ENCODE measurements around the gene SMIM44.

Gene SMIM44

GRCh38 chr19:3519126-3519525, 35.9 kb upstream of the SMIM44 start:
- Histone ChIP-seq H3K4me3 (ENCODE audit: low read depth in 1 of 2, low read length in 1 of 2) (no peak overlapping the region), H3K27me3 (no peaks in the 10 kb centered on the region), H3K4me1 (ENCODE audit: control insufficient read depth in 1 of 2, insufficient read depth in 1 of 2, low read depth in 1 of 2, low read length in 1 of 2) (no peaks in the 10 kb centered on the region), H3K9me3 (no peaks in the 10 kb centered on the region), H3K36me3 (peaks cover 66% of the 10 kb centered on the region), H3K27ac (no peak overlapping the region)
- no peak for TF ChIP-seq CTCF (IDR thresholded peaks at IDR 0.05)

- TF ChIP-seq CTCF (IDR thresholded peaks at IDR 0.05): no peak
- Histone ChIP-seq H3K4me1 (ENCODE audit: control insufficient read depth in 1 of 2, insufficient read depth in 1 of 2, low read depth in 1 of 2, low read length in 1 of 2) (no peaks in the 10 kb centered on the region), H3K4me3 (ENCODE audit: low read depth in 1 of 2, low read length in 1 of 2) (no peak overlapping the region), H3K9me3 (no peaks in the 10 kb centered on the region), H3K27me3 (no peaks in the 10 kb centered on the region), H3K27ac (no peak overlapping the region), H3K36me3 (peaks cover 66% of the 10 kb centered on the region)
These were observed 35.4 kb upstream of the SMIM44 start for GRCh38 chr19:3518659-3519058.

GRCh38 chr19:3518255-3518654, 35.0 kb upstream of the SMIM44 start:
- H3K4me3 ChIP-seq (ENCODE audit: low read depth in 1 of 2, low read length in 1 of 2): no peak overlapping the region
- no peak for TF ChIP-seq CTCF (IDR thresholded peaks at IDR 0.05)
- no peaks in the 10 kb centered on the region for H3K27me3 ChIP-seq
- H3K27ac ChIP-seq: no peak overlapping the region
- peaks cover 66% of the 10 kb centered on the region for H3K36me3 ChIP-seq
- H3K4me1 ChIP-seq (ENCODE audit: control insufficient read depth in 1 of 2, insufficient read depth in 1 of 2, low read depth in 1 of 2, low read length in 1 of 2): no peaks in the 10 kb centered on the region
- H3K9me3 ChIP-seq: no peaks in the 10 kb centered on the region

- no peaks in the 10 kb centered on the region for H3K4me1 ChIP-seq (ENCODE audit: control insufficient read depth in 1 of 2, insufficient read depth in 1 of 2, low read depth in 1 of 2, low read length in 1 of 2)
- no peak overlapping the region for H3K27ac ChIP-seq
- no peaks in the 10 kb centered on the region for H3K27me3 ChIP-seq
- TF ChIP-seq CTCF (IDR thresholded peaks at IDR 0.05): no peak
- H3K4me3 ChIP-seq (ENCODE audit: low read depth in 1 of 2, low read length in 1 of 2): no peak overlapping the region
- no peaks in the 10 kb centered on the region for H3K9me3 ChIP-seq
- peaks cover 64% of the 10 kb centered on the region for H3K36me3 ChIP-seq
These were observed 34.4 kb upstream of the SMIM44 start for GRCh38 chr19:3517638-3518037.

- Histone ChIP-seq H3K27me3 (no peaks in the 10 kb centered on the region), H3K9me3 (no peaks in the 10 kb centered on the region), H3K36me3 (peaks cover 64% of the 10 kb centered on the region), H3K4me1 (ENCODE audit: control insufficient read depth in 1 of 2, insufficient read depth in 1 of 2, low read depth in 1 of 2, low read length in 1 of 2) (no peaks in the 10 kb centered on the region), H3K27ac (no peak overlapping the region), H3K4me3 (ENCODE audit: low read depth in 1 of 2, low read length in 1 of 2) (no peak overlapping the region)
- TF ChIP-seq CTCF (IDR thresholded peaks at IDR 0.05): no peak
These were observed 33.5 kb upstream of the SMIM44 start for GRCh38 chr19:3516675-3517207.
